K562 (cell line): ENCODE results near the gene CCN5.

ENCODE experiments used
- DMBX1 ChIP-seq: fragments of 250-450 bp; sonication (Bioruptor Pico); IDR thresholded peaks from 2 replicates; pipeline ENCODE4 v1.8.0; 2022; ENCODE audit warnings: inconsistent platforms, mild to moderate bottlenecking, moderate library complexity, borderline replicate concordance
- ELF1 ChIP-seq: fragments of 200-800 bp; sonication (Bioruptor generic); IDR thresholded peaks from 2 replicates; pipeline ENCODE4 v1.6.1; 2016; ENCODE audit warnings: missing genetic modification characterization, missing compliant biosample characterization
- FOXM1 ChIP-seq, 2 experiments: fragments of 450-650 bp in 1 of 2; sonication (generic) in 1 of 2; formaldehyde crosslinking in 1 of 2; IDR thresholded peaks; 2 replicates each; pipeline versions ENCODE4 v1.6.1 to v1.9.0; 2017 to 2022; ENCODE audit warnings: low read depth in 2 of 2, mild to moderate bottlenecking in 2 of 2, missing genetic modification reagents in 1 of 2, moderate library complexity in 1 of 2
- GABPA ChIP-seq: fragments of 200-800 bp; sonication (Bioruptor generic); conservative IDR thresholded peaks from 2 replicates; pipeline ENCODE4 v1.6.1; 2016; ENCODE audit warnings: low read depth, missing genetic modification characterization, missing compliant biosample characterization
- MXI1 ChIP-seq: IDR thresholded peaks from 2 replicates; pipeline ENCODE4 v1.6.1; 2011; ENCODE audit warnings: low read depth, mild to moderate bottlenecking, improper control_type of control experiment, low read length
- PCBP1 ChIP-seq: fragments of 200-400 bp; formaldehyde crosslinking; IDR thresholded peaks from 2 replicates; pipeline ENCODE4 v1.6.1; 2018; ENCODE audit warnings: mild to moderate bottlenecking, low read depth, low read length; ENCODE audit not compliant: poor library complexity, severe bottlenecking
- TRIM28 ChIP-seq: fragments of 450-650 bp; IDR thresholded peaks from 2 replicates; pipeline ENCODE4 v1.6.1; 2017
- XRCC5 ChIP-seq: fragments of 200-400 bp; formaldehyde crosslinking; IDR thresholded peaks from 2 replicates; pipeline ENCODE4 v1.6.1; 2017; ENCODE audit warnings: low read depth, mild to moderate bottlenecking, low read length
- ZFP36 ChIP-seq: fragments of 150-350 bp; IDR thresholded peaks from 2 replicates; pipeline ENCODE4 v1.6.1; 2018; ENCODE audit warnings: low read length, low read depth; ENCODE audit not compliant: partially characterized antibody
- ZNF263 ChIP-seq: sonication (generic); formaldehyde crosslinking; IDR thresholded peaks from 2 replicates; pipeline ENCODE4 v1.8.0; 2022; ENCODE audit warnings: mild to moderate bottlenecking, missing genetic modification reagents, borderline replicate concordance
- ZNF282 ChIP-seq: sonication (generic); formaldehyde crosslinking; IDR thresholded peaks from 2 replicates; pipeline ENCODE4 v1.8.1; 2023; ENCODE audit warnings: missing genetic modification reagents
- ZNF354B ChIP-seq: fragments of 250-450 bp; sonication (Bioruptor Pico); IDR thresholded peaks from 2 replicates; pipeline ENCODE4 v1.4.0; 2020

- TF ChIP-seq ZNF282 (CRISPR knock-in tag): no peak
- no peak for TF ChIP-seq FOXM1 (IDR thresholded peaks at IDR 0.05; ENCODE audit: low read depth)
- TF ChIP-seq FOXM1 (CRISPR knock-in tag; IDR thresholded peaks at IDR 0.05; ENCODE audit: low read depth): no peak
- no peak for TF ChIP-seq PCBP1
- no peak for TF ChIP-seq ZNF354B (CRISPR knock-in tag)
- no peak for TF ChIP-seq XRCC5
- TF ChIP-seq DMBX1: no peak
- no peak for TF ChIP-seq GABPA (tag)
- no peak for TF ChIP-seq ZFP36
- no peak for TF ChIP-seq MXI1
- TF ChIP-seq TRIM28: no peak
- no peak for TF ChIP-seq ELF1
- no peak for TF ChIP-seq ZNF263 (CRISPR knock-in tag)
These were observed 11.1 kb upstream of the CCN5 start for GRCh38 chr20:44703956-44704488.
